Osteoblast (primary cell): ENCODE results near the gene LAMB4. TPM values are rescaled to one million over a fixed set of nuclear protein-coding genes. Genes with fewer than 3 reads are reported as not detected.

Source experiments
- DNase-seq: peaks from one replicate; pipeline ENCODE4 v3.0.0; 2011; ENCODE audit warnings: low spot score, mixed read lengths; ENCODE audit not compliant: insufficient read length; ENCODE audit errors: missing footprints
- H2AFZ ChIP-seq: 2 replicates; pipeline ENCODE4 v1.6.0; 2011; ENCODE audit warnings: mild to moderate bottlenecking, low read length
- H3K27ac ChIP-seq: 2 replicates; pipeline ENCODE4 v1.5.1; 2011; ENCODE audit warnings: mild to moderate bottlenecking, low read depth, low read length, moderate library complexity
- H3K27me3 ChIP-seq: 2 replicates; pipeline ENCODE4 v1.6.0; 2012; ENCODE audit warnings: mild to moderate bottlenecking, control low read depth, inconsistent platforms, low read length, moderate library complexity; ENCODE audit not compliant: insufficient read depth
- H3K36me3 ChIP-seq: 2 replicates; pipeline ENCODE4 v1.5.1; 2011; ENCODE audit warnings: mild to moderate bottlenecking, low read length, control low read depth, moderate library complexity; ENCODE audit not compliant: insufficient read depth
- H3K4me1 ChIP-seq: 2 replicates; pipeline ENCODE4 v1.5.1; 2011; ENCODE audit warnings: mild to moderate bottlenecking, low read length, control low read depth, moderate library complexity; ENCODE audit not compliant: insufficient read depth
- H3K4me2 ChIP-seq: 2 replicates; pipeline ENCODE4 v1.6.0; 2011; ENCODE audit warnings: mild to moderate bottlenecking, low read length; ENCODE audit not compliant: insufficient read depth
- H3K4me3 ChIP-seq: fragments of 200-600 bp; sonication (generic); 3 replicates; pipeline ENCODE4 v1.5.1; 2012; ENCODE audit warnings: mild to moderate bottlenecking, low read length, inconsistent platforms; ENCODE audit not compliant: insufficient read depth
- H3K79me2 ChIP-seq: 2 replicates; pipeline ENCODE4 v1.6.0; 2012; ENCODE audit warnings: mild to moderate bottlenecking, low read length, control low read depth, inconsistent platforms; ENCODE audit not compliant: insufficient read depth
- H3K9me3 ChIP-seq: 2 replicates; pipeline ENCODE4 v1.5.1; 2011; ENCODE audit warnings: low read depth, low read length, control low read depth
- H4K20me1 ChIP-seq: 2 replicates; pipeline ENCODE4 v1.6.0; 2012; ENCODE audit warnings: mild to moderate bottlenecking, low read length, control low read depth; ENCODE audit not compliant: insufficient read depth
- CTCF ChIP-seq: IDR thresholded peaks from 2 replicates; pipeline ENCODE4 v1.5.1; 2011; ENCODE audit warnings: mild to moderate bottlenecking, low read depth, low read length, moderate library complexity; ENCODE audit errors: extremely low read depth
- total RNA-seq: library from RNA; depleted of rRNA; stranded (reverse); fragments of >200 nt; gene quantifications from 2 replicates; pipeline ENCODE4 v1.2.3, GENCODE V29; 2012

The LAMB4 gene
- total RNA-seq, 1 donor = 0.36 TPM

GRCh38 chr7:107999779-108000560, 130.2 kb downstream of the LAMB4 start:
- Histone ChIP-seq H3K36me3 (peaks cover 36% of the 10 kb centered on the region), H4K20me1 (no peaks in the 10 kb centered on the region), H3K79me2 (peaks cover 42% of the 10 kb centered on the region), H2AFZ (peak overlapping the region; percentile 24), H3K27ac (peak overlapping the region; percentile 73), H3K4me2 (peak overlapping the region; percentile 78), H3K27me3 (no peaks in the 10 kb centered on the region), H3K4me3 (peak overlapping the region; percentile 86), H3K4me1 (peaks cover 78% of the 10 kb centered on the region), H3K9me3 (no peaks in the 10 kb centered on the region)
- DNase-seq = peak; percentile 76
- TF ChIP-seq CTCF = no peak

GRCh38 chr7:107998660-107999480, 131.3 kb downstream of the LAMB4 start:
- Histone ChIP-seq H3K36me3 (peaks cover 47% of the 10 kb centered on the region), H2AFZ (no peak overlapping the region), H3K9me3 (no peaks in the 10 kb centered on the region), H3K27me3 (no peaks in the 10 kb centered on the region), H4K20me1 (no peaks in the 10 kb centered on the region), H3K27ac (peak overlapping the region; percentile 73), H3K79me2 (peaks cover 42% of the 10 kb centered on the region), H3K4me3 (peak overlapping the region; percentile 35), H3K4me1 (peaks cover 80% of the 10 kb centered on the region), H3K4me2 (peak overlapping the region; percentile 78)
- TF ChIP-seq CTCF = no peak
- peak; percentile 17 for DNase-seq

- TF ChIP-seq CTCF = no peak
- no peaks in the 10 kb centered on the region for H4K20me1 ChIP-seq
- no peak overlapping the region for H2AFZ ChIP-seq
- no peak for DNase-seq
- H3K4me3 ChIP-seq = peak overlapping the region; percentile 6
- no peaks in the 10 kb centered on the region for H3K27me3 ChIP-seq
- H3K36me3 ChIP-seq = peaks cover 54% of the 10 kb centered on the region
- peaks cover 49% of the 10 kb centered on the region for H3K79me2 ChIP-seq
- no peaks in the 10 kb centered on the region for H3K9me3 ChIP-seq
- peaks cover 80% of the 10 kb centered on the region for H3K4me1 ChIP-seq
- peak overlapping the region; percentile 78 for H3K4me2 ChIP-seq
- H3K27ac ChIP-seq = peak overlapping the region; percentile 73
Measured at GRCh38 chr7:107998150-107998549, 132.0 kb downstream of the LAMB4 start.
